ENCODE data around the gene RARS2. TPM values are rescaled to one million over a fixed set of nuclear protein-coding genes. Genes with fewer than 3 reads are reported as not detected.

RARS2 gene
- total and polyA plus RNA-seq, 2 of the 8 experiments (the other 6 are each of a cell fraction or from before 2014, with no cell fraction given), result 10.2 to 40.5 TPM

GRCh38 chr6:87575423-87575822, 14.4 kb downstream of the RARS2 start (continued):
- TF ChIP-seq CHD7 (IDR thresholded peaks at IDR 0.05; ENCODE audit: insufficient replicate concordance, low read length) (no peak), POLR2AphosphoS5 (IDR thresholded peaks at IDR 0.05; ENCODE audit: low read depth, low read length) (no peak), EZH2 (IDR thresholded peaks at IDR 0.05; ENCODE audit: low read depth, low read length, severe bottlenecking) (no peak), EGR1 (IDR thresholded peaks at IDR 0.05; ENCODE audit: borderline replicate concordance, low read depth, low read length) (no peak)

Measured in H1 (cell line).